ENCODE data around the gene TEAD3.
A peak's percentile ranks its signal among the peaks of the same experiment; 100 is the strongest.
"Not testable (repeated sequence)": the region's sequence is repeated elsewhere in the genome, so short reads cannot be mapped to it uniquely, and the experiment has no call there.

The TEAD3 gene

DNA sequence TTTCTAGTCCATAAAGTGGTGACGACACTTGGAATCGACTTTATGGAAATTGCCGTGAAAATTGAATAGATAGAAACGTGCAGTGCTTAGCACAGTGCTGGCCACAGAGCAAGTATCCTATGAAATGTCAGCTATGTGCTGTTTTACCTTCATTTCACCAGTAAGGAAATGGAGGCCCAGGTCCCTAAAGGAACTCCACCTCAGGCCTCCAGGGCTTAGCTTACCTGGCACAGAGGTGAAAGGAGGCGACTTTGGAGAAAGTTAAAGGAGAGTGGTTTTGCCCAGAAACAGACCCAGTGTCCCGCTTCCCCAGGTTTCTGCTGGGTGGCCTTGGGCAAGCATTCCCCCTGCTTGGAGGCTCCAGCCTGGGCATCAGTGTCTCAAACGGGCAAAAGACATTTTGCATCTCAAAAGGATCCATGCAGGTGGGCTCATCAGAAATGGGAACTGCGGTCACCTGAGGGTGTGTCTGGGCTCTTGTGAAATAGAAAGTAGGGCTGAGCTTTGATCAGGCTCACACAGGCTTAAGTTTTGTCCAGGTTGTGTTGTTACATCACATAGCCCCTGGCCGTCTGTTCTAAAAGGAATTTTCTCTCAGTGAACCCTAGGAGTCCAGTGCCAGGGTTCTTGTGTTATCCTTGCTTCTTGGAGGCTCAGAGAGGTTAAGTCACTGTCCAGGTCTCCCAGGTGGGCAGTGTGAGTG, 22.6 kb upstream of the TEAD3 start:
- no peak for ATAC-seq (replicated peaks)
- H3K36me3 Mint-ChIP-seq: no peaks in the 10 kb centered on the region
- no peaks in the 10 kb centered on the region for H3K9me3 Mint-ChIP-seq
- H3K27ac Mint-ChIP-seq: no peak overlapping the region
- peaks cover 0 to 7% of the 10 kb centered on the region in 2 donors for H3K4me1 Mint-ChIP-seq
- H3K4me3 Mint-ChIP-seq: no peak overlapping the region
- no peak for DNase-seq
- peaks cover 0 to 19% of the 10 kb centered on the region in 2 donors for H3K27me3 Mint-ChIP-seq

DNA sequence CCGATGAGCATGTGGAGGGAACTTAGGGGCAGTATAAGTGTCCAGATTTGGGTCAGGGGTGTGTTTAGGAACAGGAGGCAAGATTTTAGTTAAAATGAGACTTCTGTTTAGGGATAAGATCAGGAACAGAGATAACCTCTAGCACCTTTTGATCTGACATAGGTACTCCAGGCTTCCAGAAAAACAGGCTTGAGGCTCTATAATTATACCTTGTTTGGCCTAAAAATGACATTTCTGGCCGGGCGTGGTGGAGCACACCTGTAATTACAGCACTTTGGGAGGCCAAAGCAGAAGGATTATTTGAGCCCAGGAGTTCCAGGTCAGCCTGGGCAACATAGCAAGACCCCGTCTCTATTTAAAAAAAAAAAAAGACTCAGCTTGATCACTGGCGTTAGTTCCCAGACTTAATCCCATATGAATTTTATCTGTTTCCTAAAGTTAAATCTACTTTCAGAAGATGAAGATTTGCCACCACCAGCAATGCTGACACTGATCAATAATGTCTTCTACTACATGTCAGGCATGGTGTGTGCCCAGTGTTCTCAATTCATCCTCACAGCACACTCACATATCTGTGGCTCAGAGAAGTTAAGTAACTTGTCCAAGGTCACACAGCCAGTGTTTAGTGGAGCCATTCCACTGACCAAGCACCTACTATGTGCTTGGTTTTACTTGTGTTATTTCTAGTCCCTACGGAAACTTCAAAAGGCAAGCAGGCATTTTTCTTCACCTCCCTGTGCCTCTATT, 21.9 kb upstream of the TEAD3 start:
- H3K27me3 Mint-ChIP-seq: peaks cover 0 to 19% of the 10 kb centered on the region in 2 donors
- DNase-seq (no peak), ATAC-seq (replicated peaks) (no peak)
- no peaks in the 10 kb centered on the region for H3K9me3 Mint-ChIP-seq
- H3K27ac Mint-ChIP-seq: no peak overlapping the region
- no peak overlapping the region for H3K4me3 Mint-ChIP-seq
- peaks cover 0 to 7% of the 10 kb centered on the region in 2 donors for H3K4me1 Mint-ChIP-seq
- H3K36me3 Mint-ChIP-seq: no peaks in the 10 kb centered on the region

DNA sequence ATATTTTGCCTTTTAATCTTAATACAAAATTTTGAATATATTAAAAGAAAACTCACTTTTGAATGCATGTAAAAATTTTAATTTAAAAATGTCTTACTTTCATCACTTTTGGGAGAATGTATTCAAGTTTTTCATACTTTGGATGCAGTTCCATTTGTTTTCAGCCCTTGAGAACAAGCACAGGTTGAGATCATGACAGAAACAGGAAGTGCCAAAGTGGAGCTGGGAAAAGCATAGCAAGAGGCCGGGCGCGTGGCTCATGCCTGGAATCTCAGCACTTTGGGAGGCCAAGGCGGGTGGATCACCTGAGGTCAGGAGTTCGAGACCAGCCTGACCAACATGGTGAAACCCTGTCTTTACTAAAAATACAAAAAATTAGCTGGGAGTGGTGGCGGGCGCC, 21.1 kb upstream of the TEAD3 start:
- H3K36me3 Mint-ChIP-seq; H3K4me1 Mint-ChIP-seq; H3K4me3 Mint-ChIP-seq; H3K27ac Mint-ChIP-seq; ATAC-seq (replicated peaks); DNase-seq; H3K9me3 Mint-ChIP-seq: not testable (repeated sequence)
- peaks cover under 1 to 21% of the 10 kb centered on the region in 2 donors for H3K27me3 Mint-ChIP-seq

DNA sequence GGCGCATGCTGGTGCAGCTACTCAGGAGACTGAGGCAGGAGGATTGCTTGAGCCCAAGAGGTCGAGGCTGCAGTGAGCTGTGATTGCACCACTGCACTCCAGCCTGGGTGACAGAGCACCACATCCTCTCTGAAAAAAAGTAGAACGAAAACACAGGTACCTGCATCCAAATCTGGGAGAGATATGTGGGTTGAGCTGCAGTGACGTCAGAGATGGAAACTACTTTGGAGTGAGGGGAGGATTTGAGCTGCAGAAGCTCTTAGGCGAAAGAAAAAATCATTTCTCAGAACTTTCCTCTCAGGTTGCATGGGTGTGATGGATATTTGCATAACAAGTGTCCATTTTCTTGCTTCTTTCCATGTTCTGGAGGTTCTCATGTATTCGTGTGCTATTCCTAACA, 19.8 kb upstream of the TEAD3 start:
- Mint-ChIP-seq H3K27me3 (peaks cover 9 to 29% of the 10 kb centered on the region in 2 donors), H3K9me3 (no peaks in the 10 kb centered on the region), H3K27ac (no peak overlapping the region), H3K4me3 (no peak overlapping the region), H3K4me1 (peaks cover 0 to 6% of the 10 kb centered on the region in 2 donors), H3K36me3 (no peaks in the 10 kb centered on the region)
- DNase-seq (no peak), ATAC-seq (replicated peaks) (no peak)

DNA sequence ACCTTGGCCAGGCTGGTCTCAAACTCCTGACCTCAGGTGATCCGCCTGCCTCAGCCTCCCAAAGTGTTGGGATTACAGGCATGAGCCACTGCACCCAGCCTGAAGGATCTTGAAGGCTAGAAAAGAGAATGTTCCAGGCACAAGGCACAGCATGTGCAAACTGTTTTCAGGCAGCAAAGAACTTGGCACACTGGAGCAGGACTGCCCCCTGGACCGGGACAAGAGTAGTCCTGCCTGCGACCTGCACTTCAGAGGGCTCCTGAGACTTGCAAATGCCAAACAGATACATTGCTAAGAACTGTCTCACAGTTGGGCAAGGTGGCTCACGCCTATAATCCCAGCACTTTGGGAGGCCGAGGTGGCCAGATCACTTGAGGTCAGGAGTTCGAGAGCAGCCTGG, 19.1 kb upstream of the TEAD3 start:
- not testable (repeated sequence) for H3K4me3 Mint-ChIP-seq; H3K36me3 Mint-ChIP-seq; ATAC-seq (replicated peaks); H3K27ac Mint-ChIP-seq; DNase-seq; H3K9me3 Mint-ChIP-seq
- Mint-ChIP-seq H3K4me1 (peaks cover 0 to 13% of the 10 kb centered on the region in 2 donors), H3K27me3 (peaks cover 17 to 29% of the 10 kb centered on the region in 2 donors)

DNA sequence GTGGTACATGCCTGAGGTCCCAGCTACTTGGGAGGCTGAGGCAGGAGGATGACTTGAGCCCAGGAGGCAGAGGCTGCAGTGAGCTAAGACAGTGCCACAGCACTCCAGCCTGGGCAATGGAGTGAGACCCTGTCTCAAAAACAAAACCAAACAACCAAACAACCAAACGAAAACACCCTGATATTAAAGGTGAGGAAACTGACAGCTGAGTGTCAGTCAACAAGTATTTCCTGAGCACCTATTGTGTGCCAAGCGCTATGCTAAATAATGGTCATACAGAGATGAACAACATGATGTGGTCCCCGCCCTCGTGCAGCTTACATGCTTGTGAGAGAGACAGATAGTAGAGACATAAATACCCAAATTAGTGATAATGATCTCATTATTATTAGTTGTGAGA, 17.7 kb upstream of the TEAD3 start:
- Mint-ChIP-seq H3K36me3 (no peaks in the 10 kb centered on the region), H3K27ac (no peak overlapping the region), H3K4me1 (peaks cover under 1 to 17% of the 10 kb centered on the region in 2 donors), H3K4me3 (no peak overlapping the region), H3K9me3 (no peaks in the 10 kb centered on the region), H3K27me3 (peaks cover 29 to 41% of the 10 kb centered on the region in 2 donors)
- ATAC-seq (replicated peaks): no peak
- DNase-seq: no peak

DNA sequence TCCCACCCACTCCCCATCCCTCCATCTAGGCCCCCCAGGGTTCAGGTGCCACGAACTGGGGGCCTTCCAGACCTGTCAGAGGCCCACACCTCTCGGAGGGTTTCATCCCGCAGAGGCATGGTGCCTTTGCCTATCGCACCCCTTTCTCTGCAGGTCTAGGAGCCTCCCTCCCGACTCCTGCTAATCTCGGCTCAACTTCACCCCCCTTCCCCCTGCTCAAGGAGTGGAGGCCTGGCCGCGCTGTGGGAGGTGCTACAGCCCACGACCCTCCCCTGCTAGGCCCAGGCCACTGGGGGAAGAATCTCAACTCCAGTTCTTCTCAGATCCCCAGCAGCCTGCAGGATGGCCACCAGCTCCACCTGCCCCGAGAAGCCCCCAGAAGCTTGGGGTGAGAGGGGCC, 15.9 kb upstream of the TEAD3 start, which contains the start of gene TULP1:
TULP1 (minus strand) TSS at position 157 of the 400 bp plus-strand sequence; CDS start at position 119, 38 bp downstream.
- H3K36me3 Mint-ChIP-seq: no peaks in the 10 kb centered on the region
- peaks cover 7 to 24% of the 10 kb centered on the region in 2 donors for H3K4me1 Mint-ChIP-seq
- peaks cover 36 to 50% of the 10 kb centered on the region in 2 donors for H3K27me3 Mint-ChIP-seq
- no peak within 1 kb of the TSS for H3K27ac Mint-ChIP-seq
- DNase-seq (no peak), ATAC-seq (replicated peaks) (no peak)
- H3K9me3 Mint-ChIP-seq: no peaks in the 10 kb centered on the region
- peak within 1 kb of the TSS in 1 of 2 donors; percentile 16 for H3K4me3 Mint-ChIP-seq

DNA sequence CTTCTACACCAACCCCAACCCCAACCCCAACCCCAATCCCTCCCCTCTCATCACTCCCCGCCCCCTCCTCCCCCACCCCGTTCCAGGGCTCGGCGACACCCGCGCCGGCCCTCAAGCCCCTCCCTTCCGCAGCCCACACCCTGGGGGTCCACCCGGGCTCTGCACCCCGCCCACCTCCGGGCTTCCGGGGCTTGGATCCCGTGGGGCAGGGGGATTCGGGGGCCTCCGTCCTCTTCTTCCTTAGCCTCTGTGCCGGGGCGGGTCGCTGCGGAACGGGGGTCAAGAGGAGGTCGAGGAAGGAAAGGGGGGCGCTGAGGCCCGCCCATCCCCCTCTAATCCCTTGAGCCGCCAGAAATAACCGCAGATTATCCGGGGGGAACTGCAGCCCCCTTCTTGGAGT, 15.1 kb upstream of the TEAD3 start:
- no peak overlapping the region for H3K27ac Mint-ChIP-seq
- no peaks in the 10 kb centered on the region for H3K9me3 Mint-ChIP-seq
- H3K27me3 Mint-ChIP-seq: peaks cover 36 to 50% of the 10 kb centered on the region in 2 donors
- peaks cover 7 to 24% of the 10 kb centered on the region in 2 donors for H3K4me1 Mint-ChIP-seq
- DNase-seq (no peak), ATAC-seq (replicated peaks) (no peak)
- no peaks in the 10 kb centered on the region for H3K36me3 Mint-ChIP-seq
- H3K4me3 Mint-ChIP-seq: peak overlapping the region in 1 of 2 donors; percentile 16

DNA sequence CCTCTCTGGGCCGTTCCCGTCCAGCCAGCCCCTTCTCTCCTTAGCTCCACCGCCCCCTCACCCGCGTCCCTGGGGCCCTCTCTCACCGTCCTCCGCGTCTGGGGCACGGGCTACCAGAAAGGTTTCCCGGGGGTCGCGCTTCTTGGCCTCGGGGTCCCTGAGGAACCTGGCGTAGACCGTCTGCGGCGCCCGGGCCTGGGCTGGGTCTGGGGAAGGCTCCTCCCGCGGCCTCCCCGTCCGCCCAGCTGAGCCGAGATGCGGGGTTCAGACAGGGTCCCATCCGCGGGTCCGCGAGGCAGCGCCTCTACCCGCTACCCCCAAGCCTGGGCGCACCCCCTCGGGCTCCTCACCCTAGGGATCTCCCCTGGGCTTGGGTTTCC, 14.7 kb upstream of the TEAD3 start:
- peaks cover 36 to 50% of the 10 kb centered on the region in 2 donors for H3K27me3 Mint-ChIP-seq
- H3K4me1 Mint-ChIP-seq: peaks cover 7 to 24% of the 10 kb centered on the region in 2 donors
- DNase-seq (no peak), ATAC-seq (replicated peaks) (peak in 1 of 2 donors; percentile 16)
- no peaks in the 10 kb centered on the region for H3K9me3 Mint-ChIP-seq
- H3K36me3 Mint-ChIP-seq: no peaks in the 10 kb centered on the region
- no peak overlapping the region for H3K27ac Mint-ChIP-seq
- peak overlapping the region in 1 of 2 donors; percentile 8 for H3K4me3 Mint-ChIP-seq

DNA sequence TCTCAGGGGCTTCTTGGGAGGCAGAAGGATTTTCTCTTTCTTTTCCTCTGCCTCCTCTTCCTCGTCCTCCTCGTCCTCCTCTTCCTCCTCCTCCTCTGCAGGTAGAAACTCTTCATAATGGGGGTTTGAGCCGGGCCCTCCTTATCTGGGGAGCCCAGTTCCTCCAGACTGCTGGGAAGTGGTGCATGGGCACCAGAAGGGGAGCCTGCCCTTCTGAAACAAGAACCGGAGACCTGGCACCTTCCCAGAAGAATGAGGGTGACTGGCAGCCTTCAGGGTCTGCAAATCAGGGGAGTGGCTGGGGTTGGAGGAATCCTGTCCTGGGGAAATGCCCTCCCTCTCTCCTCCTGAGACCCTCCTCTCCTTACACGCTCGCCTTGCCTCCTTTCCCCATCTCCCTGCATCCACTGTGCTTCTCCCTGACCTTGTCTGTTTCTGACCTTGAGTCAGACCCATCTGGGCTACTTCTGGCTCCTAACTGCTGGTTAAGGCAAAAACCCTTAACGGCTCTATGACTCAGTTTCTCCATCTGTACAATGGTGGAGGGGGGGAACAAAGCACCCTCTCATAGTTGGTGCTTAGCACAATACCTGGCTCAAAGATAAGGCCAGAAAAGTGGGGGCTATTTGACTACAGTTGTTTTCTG, 14.2 kb upstream of the TEAD3 start:
- DNase-seq (no peak), ATAC-seq (replicated peaks) (no peak)
- Mint-ChIP-seq H3K36me3 (no peaks in the 10 kb centered on the region), H3K4me1 (peaks cover 7 to 24% of the 10 kb centered on the region in 2 donors), H3K27me3 (peaks cover 39 to 50% of the 10 kb centered on the region in 2 donors), H3K4me3 (no peak overlapping the region), H3K27ac (no peak overlapping the region), H3K9me3 (no peaks in the 10 kb centered on the region)

DNA sequence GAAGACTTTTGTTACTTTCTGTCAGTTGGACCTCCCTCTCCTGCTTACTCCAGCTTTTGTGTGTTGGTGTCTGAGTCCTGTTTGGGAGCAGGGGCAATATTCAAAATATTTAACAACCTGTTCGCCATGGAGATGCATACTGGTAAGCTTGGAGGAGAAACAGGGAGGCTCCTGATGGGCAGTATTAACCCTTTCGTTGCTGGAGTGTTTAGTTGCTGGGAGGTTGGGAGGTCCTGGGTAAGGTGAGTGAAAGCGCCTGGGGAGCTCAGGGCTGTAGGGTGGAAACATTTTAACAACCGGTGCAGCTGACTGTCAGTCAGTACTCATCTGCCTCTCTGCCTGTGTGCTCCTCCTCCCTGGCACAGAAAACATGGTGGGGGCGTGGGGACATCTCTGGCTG, 11.7 kb upstream of the TEAD3 start:
- H3K27ac Mint-ChIP-seq: no peak overlapping the region
- no peak overlapping the region for H3K4me3 Mint-ChIP-seq
- peaks cover 7 to 24% of the 10 kb centered on the region in 2 donors for H3K4me1 Mint-ChIP-seq
- peaks cover 39 to 45% of the 10 kb centered on the region in 2 donors for H3K27me3 Mint-ChIP-seq
- ATAC-seq (replicated peaks): no peak
- H3K36me3 Mint-ChIP-seq: no peaks in the 10 kb centered on the region
- DNase-seq: no peak
- H3K9me3 Mint-ChIP-seq: no peaks in the 10 kb centered on the region

DNA sequence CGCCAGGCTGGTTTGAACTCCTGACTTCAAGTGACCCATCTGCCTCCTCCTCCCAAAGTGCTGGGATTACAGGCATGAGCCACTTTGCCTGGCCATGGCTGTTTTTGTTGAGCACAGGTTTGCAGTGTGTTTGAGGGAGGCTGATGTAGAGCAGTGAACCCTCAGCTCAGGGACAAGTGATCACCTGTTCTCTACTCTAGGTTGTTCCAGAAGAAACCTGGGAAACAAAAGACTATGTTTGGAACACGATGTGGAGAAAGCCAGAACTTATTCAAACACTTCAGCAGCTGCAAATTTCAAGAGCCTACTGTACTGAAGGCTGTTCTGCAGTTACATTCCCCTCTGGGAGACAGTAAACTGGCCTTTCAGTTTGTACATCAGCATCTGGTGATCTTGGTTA, 11.1 kb upstream of the TEAD3 start:
- DNase-seq (no peak), ATAC-seq (replicated peaks) (no peak)
- no peak overlapping the region for H3K4me3 Mint-ChIP-seq
- H3K27me3 Mint-ChIP-seq: peaks cover 38 to 48% of the 10 kb centered on the region in 2 donors
- H3K36me3 Mint-ChIP-seq: no peaks in the 10 kb centered on the region
- H3K27ac Mint-ChIP-seq: no peak overlapping the region
- peaks cover 7 to 24% of the 10 kb centered on the region in 2 donors for H3K4me1 Mint-ChIP-seq
- no peaks in the 10 kb centered on the region for H3K9me3 Mint-ChIP-seq

DNA sequence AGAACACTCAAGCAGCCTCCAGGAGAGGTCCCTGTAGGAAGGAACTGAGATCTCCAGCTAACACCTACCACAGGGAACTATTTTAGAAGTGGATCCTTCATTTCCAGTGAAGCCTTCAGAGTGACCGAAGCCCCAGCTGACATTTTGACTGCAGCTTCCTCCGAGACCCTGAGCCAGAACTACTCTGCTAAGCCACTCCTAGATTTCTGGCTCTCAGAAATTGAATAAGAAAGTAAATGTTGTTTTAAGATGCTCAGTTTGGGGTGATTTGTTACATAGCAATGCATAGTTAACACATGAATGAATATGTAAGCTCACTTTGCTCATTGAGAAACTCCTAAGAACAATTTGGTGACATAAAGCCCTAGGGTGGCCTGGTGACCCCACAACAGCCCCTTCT, 10.3 kb upstream of the TEAD3 start:
- H3K9me3 Mint-ChIP-seq: no peaks in the 10 kb centered on the region
- H3K4me3 Mint-ChIP-seq: no peak overlapping the region
- H3K36me3 Mint-ChIP-seq: no peaks in the 10 kb centered on the region
- DNase-seq: no peak
- no peak overlapping the region for H3K27ac Mint-ChIP-seq
- no peak for ATAC-seq (replicated peaks)
- peaks cover 30 to 46% of the 10 kb centered on the region in 2 donors for H3K27me3 Mint-ChIP-seq
- peaks cover 7 to 23% of the 10 kb centered on the region in 2 donors for H3K4me1 Mint-ChIP-seq

DNA sequence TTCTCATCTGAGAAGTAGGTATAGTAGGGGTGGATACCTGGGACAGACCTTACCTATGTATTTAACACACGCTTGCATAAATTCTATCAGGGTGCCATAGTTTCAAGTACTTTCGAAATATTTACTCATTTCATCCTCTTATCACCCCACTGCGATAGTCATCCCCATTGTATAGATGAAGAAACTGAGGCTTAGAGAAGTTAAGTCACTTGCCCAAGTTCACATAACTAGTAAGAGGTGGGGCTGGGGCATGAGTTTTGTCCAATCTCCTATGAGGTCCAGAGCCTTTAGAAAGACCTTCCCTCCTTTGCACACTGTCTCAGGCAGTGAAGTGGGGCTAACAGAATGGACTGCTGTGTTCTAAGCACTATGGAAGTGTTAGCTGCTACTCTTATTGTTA, 9.7 kb upstream of the TEAD3 start:
- ATAC-seq (replicated peaks) (no peak), DNase-seq (no peak)
- H3K27ac Mint-ChIP-seq: no peak overlapping the region
- no peak overlapping the region for H3K4me3 Mint-ChIP-seq
- peaks cover 7 to 17% of the 10 kb centered on the region in 2 donors for H3K4me1 Mint-ChIP-seq
- no peaks in the 10 kb centered on the region for H3K36me3 Mint-ChIP-seq
- H3K27me3 Mint-ChIP-seq: peaks cover 32 to 39% of the 10 kb centered on the region in 2 donors
- no peaks in the 10 kb centered on the region for H3K9me3 Mint-ChIP-seq
